ENCODE measurements around the gene GPR171.

Gene GPR171

GRCh38 chr3:151213151-151213550 is 10.1 kb upstream of the GPR171 start:
- DNase-seq, result no peak

DNA sequence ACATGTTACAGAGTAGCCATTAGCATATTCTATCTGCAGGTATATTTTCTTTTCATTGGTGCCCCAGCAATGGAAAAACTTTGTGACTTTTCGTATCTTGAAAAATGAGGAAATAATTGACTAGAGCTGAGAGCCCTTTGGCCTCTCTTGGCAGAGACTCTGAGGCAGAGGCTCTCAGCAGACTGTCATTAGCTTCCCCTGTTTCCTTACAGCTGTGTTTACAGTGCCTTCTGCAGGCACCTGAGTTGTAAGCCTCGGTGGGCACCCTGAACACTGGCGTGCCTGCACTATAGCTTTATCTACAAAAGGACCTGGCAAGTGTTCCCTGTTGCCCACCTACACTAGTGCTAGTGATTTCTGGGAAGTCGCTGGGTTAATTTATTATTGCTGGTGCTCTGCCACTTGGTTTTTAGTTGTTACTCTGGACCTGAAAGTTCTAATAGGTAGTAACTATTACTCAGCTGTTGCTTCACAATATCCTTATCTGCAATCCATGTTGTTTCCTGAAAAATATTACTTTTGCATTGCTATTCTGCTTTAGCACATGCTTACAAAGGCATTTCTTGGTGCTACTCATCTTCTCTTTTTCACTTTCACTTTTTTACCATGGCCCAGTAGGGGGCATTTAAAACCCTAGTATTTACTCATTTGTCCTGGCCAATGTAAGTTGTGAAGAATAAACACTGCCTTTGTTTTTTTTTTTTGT is 7.8 kb upstream of the GPR171 start:
- DNase-seq, result peak in 1 of 2 donors; percentile 39

DNA sequence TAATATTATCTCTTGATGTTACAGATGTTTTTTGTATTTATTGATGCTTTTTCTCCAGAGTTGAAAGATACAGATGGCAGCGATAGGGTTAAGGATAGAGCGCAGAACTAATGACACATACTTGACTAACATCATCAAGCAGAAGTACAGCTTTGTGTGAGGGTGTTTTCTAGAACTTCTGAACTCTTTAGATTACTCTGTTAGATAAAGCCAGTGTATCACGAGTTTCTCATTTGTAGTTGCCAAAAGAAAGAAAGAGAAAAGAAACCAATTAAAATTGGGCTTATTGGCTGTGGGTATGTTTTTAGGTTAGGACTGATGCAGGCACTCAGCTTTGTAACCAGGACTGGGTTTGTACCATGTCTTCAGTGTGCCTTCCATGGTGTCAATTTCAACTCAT is 6.6 kb upstream of the GPR171 start:
- DNase-seq, result peak in 1 of 2 donors; percentile 50

GRCh38 chr3:151206201-151206600 is 3.2 kb upstream of the GPR171 start:
- peak in 1 of 2 donors; percentile 58 for DNase-seq

DNA sequence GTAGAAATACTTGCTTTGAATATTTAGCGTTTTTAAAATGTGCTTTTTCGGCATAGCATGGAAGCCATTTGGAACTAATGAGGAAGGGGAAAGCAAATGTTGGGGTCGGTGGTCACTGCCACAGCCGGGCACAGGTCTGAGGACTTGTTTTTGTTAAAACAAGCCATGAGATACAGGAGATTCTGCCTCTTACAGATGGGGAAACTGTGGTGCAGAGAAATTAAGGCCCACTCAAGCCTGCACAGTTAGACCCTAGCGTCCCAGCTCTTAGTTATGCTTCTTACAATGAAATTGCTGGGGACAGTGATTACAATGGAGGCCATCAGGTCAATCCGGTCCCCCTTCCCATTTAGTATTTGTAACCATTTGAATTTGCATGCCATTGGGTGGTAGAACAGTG is 2.5 kb upstream of the GPR171 start:
- DNase-seq, result no peak

GRCh38 chr3:151204530-151205402 is 1.8 kb upstream of the GPR171 start:
- DNase-seq, result peak; percentile 43 to 80

DNA sequence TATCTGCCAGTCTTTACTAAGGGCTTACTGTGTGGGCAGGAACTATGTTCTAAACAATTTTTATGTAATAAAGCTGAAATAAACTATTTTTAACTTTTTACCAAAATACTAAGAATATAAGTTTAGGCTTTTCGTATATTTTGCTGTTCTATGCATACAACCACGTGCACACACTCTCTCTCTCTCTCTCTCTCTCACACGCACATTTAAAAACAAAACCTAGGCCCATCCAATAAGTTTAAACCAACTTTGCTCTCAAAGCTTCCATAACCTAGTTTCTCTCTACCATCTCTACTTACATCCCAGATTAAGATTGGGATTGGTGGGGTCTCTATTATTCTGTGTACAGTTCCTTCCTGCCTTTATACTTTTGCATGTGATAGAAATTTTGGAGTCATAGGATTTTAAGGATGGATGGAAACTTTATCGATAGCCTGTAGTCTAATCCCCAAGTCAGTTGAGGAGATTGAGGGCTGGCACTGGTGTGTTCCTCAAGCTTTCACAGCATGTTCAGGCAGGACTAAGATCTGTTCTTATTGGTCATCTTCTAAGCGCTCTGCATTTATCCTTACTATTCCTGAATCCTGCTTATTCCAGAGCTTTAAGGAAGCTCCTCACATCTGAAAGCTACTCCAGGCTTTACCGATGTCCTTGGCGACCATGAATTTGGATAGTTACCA is 1.8 kb downstream of the GPR171 start:
- peak in 1 of 2 donors; percentile 56 for DNase-seq

DNA sequence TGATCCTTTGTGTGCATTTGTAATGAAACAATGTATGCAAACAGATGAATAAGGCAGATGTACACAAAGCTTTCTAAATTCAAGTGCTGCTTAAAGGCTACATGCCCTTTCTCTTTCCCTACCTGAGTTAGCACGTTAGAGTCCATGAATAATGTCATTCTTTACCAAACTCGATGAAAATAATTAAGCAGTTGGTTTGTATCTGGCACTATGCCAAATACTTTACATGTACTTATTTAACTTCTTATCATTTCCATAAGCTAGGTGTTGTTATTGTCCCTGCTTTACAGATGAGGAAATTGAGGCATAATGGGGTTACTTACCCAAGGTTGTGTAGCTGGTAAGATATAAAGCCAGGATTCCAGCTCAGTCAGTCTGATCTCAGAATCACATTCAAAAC is 2.4 kb downstream of the GPR171 start:
- DNase-seq, result peak in 1 of 2 donors; percentile 31

- DNase-seq, result peak in 1 of 2 donors; percentile 49
These were observed 3.2 kb downstream of the GPR171 start for GRCh38 chr3:151199554-151200438.

GRCh38 chr3:151198849-151199248 is 4.2 kb downstream of the GPR171 start:
- DNase-seq, result no peak

- no peak for DNase-seq
These were observed 4.8 kb downstream of the GPR171 start for GRCh38 chr3:151197981-151198767.

DNA sequence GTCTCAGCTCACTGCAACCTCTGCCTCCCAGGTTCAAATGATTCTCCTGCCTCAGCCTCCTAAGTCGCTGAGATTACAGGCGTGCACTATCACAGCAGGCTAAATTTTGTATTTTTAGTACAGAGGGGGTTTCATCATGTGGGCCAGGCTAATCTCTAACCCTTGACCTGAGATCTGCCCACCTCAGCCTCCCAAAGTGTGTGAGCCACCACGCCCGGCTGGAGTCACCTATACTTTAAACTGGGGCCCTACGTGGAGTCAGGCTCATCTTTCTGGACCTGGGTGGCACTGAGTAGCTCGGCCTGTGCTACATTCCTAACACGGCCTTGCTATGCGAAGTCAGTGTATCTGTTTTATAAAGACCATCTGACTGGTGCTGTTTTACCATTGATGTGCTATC is 5.8 kb downstream of the GPR171 start:
- no peak for DNase-seq

GRCh38 chr3:151196434-151196833 is 6.6 kb downstream of the GPR171 start:
- no peak for DNase-seq

GRCh38 chr3:151195826-151196225 is 7.2 kb downstream of the GPR171 start:
- DNase-seq, result no peak

DNA sequence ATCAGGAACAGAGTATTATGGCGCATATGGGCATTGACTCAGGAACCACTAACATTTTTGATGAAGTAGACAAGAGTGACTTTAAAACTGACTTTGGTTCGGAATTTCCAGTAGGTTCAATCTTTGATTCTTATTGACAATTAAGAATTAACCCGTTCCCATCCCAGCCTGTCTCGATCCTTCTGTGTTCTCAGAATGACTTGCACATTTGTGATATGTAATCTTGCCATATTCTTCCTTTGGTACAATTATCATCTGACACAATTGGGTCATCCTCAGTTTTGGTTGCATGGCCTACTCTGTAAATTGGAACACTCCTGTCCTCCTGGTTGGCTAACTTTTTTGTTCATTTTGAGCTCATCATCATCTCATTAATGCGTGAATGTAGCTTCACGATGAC is 10.5 kb downstream of the GPR171 start:
- DNase-seq, result no peak

- DNase-seq, result no peak
These were observed 11.9 kb downstream of the GPR171 start for GRCh38 chr3:151191095-151191494.

DNA sequence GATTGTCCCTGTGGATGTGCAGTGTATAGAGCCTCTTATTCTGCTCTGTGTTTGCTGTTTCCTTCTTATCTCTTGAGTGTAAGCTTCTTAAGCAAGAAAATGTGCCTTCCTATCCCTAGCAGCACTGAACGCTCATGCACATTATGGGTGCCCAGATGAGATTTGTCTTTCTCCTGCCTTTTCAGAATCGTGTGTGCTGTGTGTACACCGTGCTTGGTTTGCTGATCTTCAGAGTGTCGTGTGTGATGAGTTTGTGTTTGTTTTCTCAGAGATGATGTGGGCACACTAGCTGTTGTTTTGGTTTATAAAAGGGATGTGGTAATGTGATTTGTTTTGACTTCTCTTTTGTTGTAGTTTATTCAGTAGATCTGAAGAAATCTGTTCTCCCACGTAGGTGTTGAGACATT is 19.7 kb downstream of the GPR171 start:
- DNase-seq, result peak in 1 of 2 donors; percentile 25

GRCh38 chr3:151182349-151183079 is 20.5 kb downstream of the GPR171 start:
- DNase-seq, result no peak

GRCh38 chr3:151178208-151178845 is 24.7 kb downstream of the GPR171 start:
- no peak for DNase-seq

- DNase-seq, result no peak
These were observed 27.1 kb downstream of the GPR171 start for GRCh38 chr3:151175952-151176351.
